Glutamatergic neuron (in vitro differentiated cells): ENCODE results near the gene CSRNP2. TPM values are rescaled to one million over a fixed set of nuclear protein-coding genes. Genes with fewer than 3 reads are reported as not detected.
A peak's percentile ranks its signal among the peaks of the same experiment; 100 is the strongest.
"Not testable (repeated sequence)": the region's sequence is repeated elsewhere in the genome, so short reads cannot be mapped to it uniquely, and the experiment has no call there.

Experiments used
- DNase-seq: peaks from one replicate; pipeline ENCODE4 v3.0.0; 2022
- H3K27ac Mint-ChIP-seq: one replicate; pipeline ENCODE4 v1.8.0; 2020; ENCODE audit warnings: mild to moderate bottlenecking, mixed read lengths, inconsistent platforms; ENCODE audit not compliant: unreplicated experiment
- H3K27me3 Mint-ChIP-seq: one replicate; pipeline ENCODE4 v1.8.0; 2020; ENCODE audit warnings: mild to moderate bottlenecking, moderate library complexity, mixed read lengths, inconsistent platforms; ENCODE audit not compliant: unreplicated experiment
- H3K36me3 Mint-ChIP-seq: one replicate; pipeline ENCODE4 v1.8.0; 2020; ENCODE audit warnings: mild to moderate bottlenecking, mixed read lengths, inconsistent platforms; ENCODE audit not compliant: unreplicated experiment
- H3K4me1 Mint-ChIP-seq: one replicate; pipeline ENCODE4 v1.8.0; 2020; ENCODE audit warnings: mild to moderate bottlenecking, low read depth, mixed read lengths, inconsistent platforms; ENCODE audit not compliant: unreplicated experiment
- H3K4me3 Mint-ChIP-seq: one replicate; pipeline ENCODE4 v1.8.0; 2020; ENCODE audit warnings: mild to moderate bottlenecking, mixed read lengths, inconsistent platforms; ENCODE audit not compliant: unreplicated experiment
- H3K9me3 Mint-ChIP-seq: one replicate; pipeline ENCODE4 v1.8.0; 2020; ENCODE audit warnings: mild to moderate bottlenecking, moderate library complexity, mixed read lengths, inconsistent platforms; ENCODE audit not compliant: unreplicated experiment
- total RNA-seq: library from RNA; stranded (reverse); fragmentation: NEBNext Ultra II Directional; extraction: Animal tissue kit (Norgen Biotek cat#: 25700); gene quantifications from one replicate; pipeline ENCODE4 v1.2.1, GENCODE V29; 2021; ENCODE audit not compliant: unreplicated experiment
- TF ChIP-seq, protein P1 (sequence below): fragments of 200-600 bp; sonication (generic); IDR thresholded peaks from one replicate; pipeline ENCODE4 v1.5.0; 2021; ENCODE audit not compliant: partially characterized antibody, unreplicated experiment

The CSRNP2 gene
- total RNA-seq, 1 donor from 2014 or later, result 90.6 TPM

- no peak overlapping the region for H3K27ac Mint-ChIP-seq
Measured at GRCh38 chr12:51080136-51080535, 3.3 kb downstream of the CSRNP2 start.

GRCh38 chr12:51078866-51079265, 4.5 kb downstream of the CSRNP2 start:
- Mint-ChIP-seq H3K4me1 (peaks cover 23% of the 10 kb centered on the region), H3K27ac (peak overlapping the region; percentile 84)
- not testable (repeated sequence) for H3K4me3 Mint-ChIP-seq, H3K36me3 Mint-ChIP-seq, H3K9me3 Mint-ChIP-seq, DNase-seq, H3K27me3 Mint-ChIP-seq

More at GRCh38 chr12:51080136-51080535, 3.3 kb downstream of the CSRNP2 start:
- Mint-ChIP-seq H3K27me3 (peaks cover 4% of the 10 kb centered on the region), H3K4me3 (no peak overlapping the region), H3K36me3 (no peaks in the 10 kb centered on the region), H3K9me3 (no peaks in the 10 kb centered on the region), H3K4me1 (peaks cover 23% of the 10 kb centered on the region)
- no peak for DNase-seq
- TF ChIP-seq, protein P1, sequence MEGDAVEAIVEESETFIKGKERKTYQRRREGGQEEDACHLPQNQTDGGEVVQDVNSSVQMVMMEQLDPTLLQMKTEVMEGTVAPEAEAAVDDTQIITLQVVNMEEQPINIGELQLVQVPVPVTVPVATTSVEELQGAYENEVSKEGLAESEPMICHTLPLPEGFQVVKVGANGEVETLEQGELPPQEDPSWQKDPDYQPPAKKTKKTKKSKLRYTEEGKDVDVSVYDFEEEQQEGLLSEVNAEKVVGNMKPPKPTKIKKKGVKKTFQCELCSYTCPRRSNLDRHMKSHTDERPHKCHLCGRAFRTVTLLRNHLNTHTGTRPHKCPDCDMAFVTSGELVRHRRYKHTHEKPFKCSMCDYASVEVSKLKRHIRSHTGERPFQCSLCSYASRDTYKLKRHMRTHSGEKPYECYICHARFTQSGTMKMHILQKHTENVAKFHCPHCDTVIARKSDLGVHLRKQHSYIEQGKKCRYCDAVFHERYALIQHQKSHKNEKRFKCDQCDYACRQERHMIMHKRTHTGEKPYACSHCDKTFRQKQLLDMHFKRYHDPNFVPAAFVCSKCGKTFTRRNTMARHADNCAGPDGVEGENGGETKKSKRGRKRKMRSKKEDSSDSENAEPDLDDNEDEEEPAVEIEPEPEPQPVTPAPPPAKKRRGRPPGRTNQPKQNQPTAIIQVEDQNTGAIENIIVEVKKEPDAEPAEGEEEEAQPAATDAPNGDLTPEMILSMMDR, result no peak

DNA sequence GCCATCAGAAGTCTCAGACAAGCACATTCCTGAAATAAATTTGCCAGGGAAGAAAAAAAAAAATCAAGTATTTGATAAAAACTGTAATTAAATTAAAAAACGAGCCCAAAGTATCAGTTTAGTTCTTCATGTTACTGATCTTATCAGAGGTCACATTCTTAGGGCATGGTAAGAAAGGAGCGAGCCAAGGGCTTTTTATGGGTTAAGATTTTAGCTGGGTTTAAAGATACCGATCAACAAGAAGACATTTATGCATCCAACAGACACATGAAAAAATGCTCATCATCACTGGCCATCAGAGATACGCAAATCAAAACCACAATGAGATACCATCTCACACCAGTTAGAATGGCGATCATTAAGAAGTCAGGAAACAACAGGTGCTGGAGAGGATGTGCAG, 5.0 kb downstream of the CSRNP2 start:
- peak overlapping the region; percentile 22 for H3K4me3 Mint-ChIP-seq
- H3K27ac Mint-ChIP-seq, DNase-seq, H3K9me3 Mint-ChIP-seq, H3K36me3 Mint-ChIP-seq, H3K27me3 Mint-ChIP-seq: not testable (repeated sequence)
- H3K4me1 Mint-ChIP-seq, result peaks cover 23% of the 10 kb centered on the region

DNA sequence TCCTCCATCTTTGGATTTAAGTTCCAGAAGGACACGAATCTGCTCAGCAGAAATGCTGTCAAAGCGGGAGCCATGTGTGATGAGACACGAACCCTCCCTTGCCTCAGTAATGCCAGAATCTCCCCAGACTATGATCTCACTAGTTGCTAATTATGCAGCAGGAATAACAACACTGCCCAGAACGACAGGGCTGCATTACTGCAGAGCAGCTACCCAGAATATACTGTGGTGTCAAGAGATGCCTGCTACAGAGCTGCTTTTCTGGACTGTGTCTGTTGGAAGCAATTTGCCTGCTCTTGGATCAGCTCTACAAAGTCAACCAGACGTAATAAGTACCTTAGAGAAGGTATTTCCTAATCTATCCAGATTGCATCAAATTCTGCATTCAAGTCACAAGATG, 5.5 kb downstream of the CSRNP2 start:
- H3K4me3 Mint-ChIP-seq, result peak overlapping the region; percentile 22
- H3K27ac Mint-ChIP-seq, result peak overlapping the region; percentile 4
- TF ChIP-seq, protein P1, result no peak
- peaks cover 4% of the 10 kb centered on the region for H3K27me3 Mint-ChIP-seq
- H3K9me3 Mint-ChIP-seq, result no peaks in the 10 kb centered on the region
- DNase-seq, result no peak
- peaks cover 23% of the 10 kb centered on the region for H3K4me1 Mint-ChIP-seq
- no peaks in the 10 kb centered on the region for H3K36me3 Mint-ChIP-seq

DNA sequence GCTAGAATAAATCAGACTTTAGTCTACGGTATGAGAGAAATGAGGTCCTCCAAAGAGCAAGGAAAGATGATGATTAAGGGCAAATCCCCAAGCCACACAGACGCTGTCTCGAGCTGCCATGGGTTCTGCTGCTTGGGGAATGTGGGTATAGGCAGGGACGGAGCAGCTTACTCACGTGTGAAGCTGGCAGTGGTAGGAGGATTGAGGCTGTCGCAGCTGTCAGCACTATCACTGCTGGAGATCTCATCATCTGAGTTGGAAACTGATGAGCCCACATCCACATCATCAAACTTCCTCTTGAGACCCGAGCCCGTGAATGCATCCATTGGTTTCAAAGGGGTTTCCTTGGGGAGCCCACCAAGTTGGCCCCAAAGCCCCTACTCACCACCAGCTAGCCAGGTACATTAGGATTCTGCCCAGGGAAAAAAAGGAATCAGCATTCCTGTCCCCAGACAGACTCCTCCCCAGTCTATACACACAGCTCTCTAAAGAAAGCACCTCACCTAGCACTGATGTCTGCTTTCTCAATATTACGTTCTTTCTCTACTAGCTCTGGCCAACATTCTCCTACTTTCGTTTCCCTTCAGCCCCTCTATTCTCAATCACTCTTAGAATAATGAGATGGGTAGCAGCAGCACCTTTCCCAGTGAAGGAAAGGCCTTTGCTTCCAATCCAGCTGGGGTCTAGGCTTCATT, 7.0 kb downstream of the CSRNP2 start:
- no peak overlapping the region for H3K27ac Mint-ChIP-seq
- H3K4me1 Mint-ChIP-seq, result peaks cover 16% of the 10 kb centered on the region
- DNase-seq, result no peak
- peak overlapping the region; percentile 47 for H3K4me3 Mint-ChIP-seq
- TF ChIP-seq, protein P1, result no peak
- H3K9me3 Mint-ChIP-seq, result no peaks in the 10 kb centered on the region
- H3K36me3 Mint-ChIP-seq, result no peaks in the 10 kb centered on the region
- peaks cover 4% of the 10 kb centered on the region for H3K27me3 Mint-ChIP-seq

DNA sequence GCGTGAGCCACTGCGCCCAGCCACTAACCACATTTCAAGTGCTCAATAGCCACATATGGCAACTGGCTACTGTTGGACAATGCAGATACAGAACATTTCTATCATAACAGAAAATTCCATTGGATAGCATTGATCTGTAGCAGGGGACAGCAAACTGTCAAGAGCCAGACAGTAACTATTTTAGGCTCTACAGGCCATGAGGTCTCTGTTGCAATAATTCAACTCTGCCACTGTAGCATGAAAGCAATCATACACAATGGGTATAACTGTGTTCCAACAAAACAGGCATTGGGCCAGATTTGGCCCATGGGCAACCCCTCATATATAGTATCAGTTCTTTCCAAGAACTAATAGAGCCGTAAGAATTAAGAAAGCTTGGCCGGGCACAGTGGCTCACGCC, 8.0 kb downstream of the CSRNP2 start:
- Mint-ChIP-seq H3K9me3 (no peaks in the 10 kb centered on the region), H3K27ac (no peak overlapping the region), H3K4me3 (no peak overlapping the region), H3K36me3 (no peaks in the 10 kb centered on the region), H3K4me1 (peaks cover 14% of the 10 kb centered on the region), H3K27me3 (peaks cover 4% of the 10 kb centered on the region)
- DNase-seq, result no peak
- TF ChIP-seq, protein P1, result no peak
